ENCODE results near the gene SEC14L2. TPM values are rescaled to one million over a fixed set of nuclear protein-coding genes. Genes with fewer than 3 reads are reported as not detected.

Gene SEC14L2
- total and polyA plus RNA-seq, 4 donors: 6.5 to 110 (median 49.6) TPM

DNA sequence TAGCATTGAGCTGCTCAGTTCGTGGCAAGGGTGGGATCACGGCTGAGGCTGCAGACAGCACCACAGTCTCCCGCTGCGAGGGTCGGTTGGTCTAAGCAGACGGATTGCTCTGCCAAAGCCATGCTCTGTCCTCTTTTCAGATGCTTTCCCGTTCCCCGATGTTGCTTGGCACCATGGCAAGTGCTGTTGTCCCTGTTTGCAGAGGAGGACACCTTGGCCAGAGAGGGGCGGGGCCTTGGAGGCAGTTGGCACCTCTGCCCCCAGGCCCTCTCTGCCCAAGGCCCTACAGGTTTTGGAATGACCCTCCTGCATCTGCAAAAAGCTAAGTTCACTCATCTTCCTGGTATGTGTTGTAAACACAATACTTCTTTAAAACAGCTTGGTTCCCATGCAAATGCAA, 28.4 kb upstream of the SEC14L2 start:
- Histone ChIP-seq H3K36me3 (ENCODE audit: control insufficient read depth in 4 of 4, insufficient read depth in 3 of 4, low read depth in 1 of 4, low read length in 3 of 4) (no peaks in the 10 kb centered on the region), H3K9ac (ENCODE audit: low read depth in 1 of 2, low read length in 2 of 2) (no peak overlapping the region), H3K4me1 (ENCODE audit: control insufficient read depth in 4 of 4, insufficient read depth in 4 of 4, low read length in 3 of 4) (no peaks in the 10 kb centered on the region), H3K9me3 (ENCODE audit: control insufficient read depth in 4 of 4, low read length in 3 of 4) (no peaks in the 10 kb centered on the region), H3K27me3 (ENCODE audit: control insufficient read depth in 4 of 4, insufficient read depth in 4 of 4, low read length in 3 of 4) (no peaks in the 10 kb centered on the region), H3K4me3 (ENCODE audit: low read depth in 1 of 3, low read length in 3 of 3) (no peak overlapping the region), H3K27ac (ENCODE audit: low read depth in 1 of 2, low read length in 2 of 2) (no peak overlapping the region)
- no peak for DNase-seq (ENCODE audit: low spot score)
- WGBS: 82% methylated on average over 9 of the region's 9 CpGs
- TF ChIP-seq RAD21 (IDR thresholded peaks at IDR 0.05) (no peak), HNF4A (conservative IDR thresholded peaks at IDR 0.05) (no peak), ZBTB33 (IDR thresholded peaks at IDR 0.05) (no peak), NR2F2 (IDR thresholded peaks at IDR 0.05) (no peak), YY1 (IDR thresholded peaks at IDR 0.05) (no peak), EGR1 (IDR thresholded peaks at IDR 0.05; ENCODE audit: low read depth in 2 of 2) (no peak), HNF4G (IDR thresholded peaks at IDR 0.05) (no peak), GABPA (IDR thresholded peaks at IDR 0.05 in 1 of 2, conservative IDR thresholded peaks at IDR 0.05 in 1 of 2) (no peak), FOXA2 (IDR thresholded peaks at IDR 0.05) (no peak), TAF1 (conservative IDR thresholded peaks at IDR 0.05) (no peak), SP1 (IDR thresholded peaks at IDR 0.05) (no peak), FOXA1 (IDR thresholded peaks at IDR 0.05) (no peak), JUND (IDR thresholded peaks at IDR 0.05) (no peak)
- TF ChIP-seq, protein P1, sequence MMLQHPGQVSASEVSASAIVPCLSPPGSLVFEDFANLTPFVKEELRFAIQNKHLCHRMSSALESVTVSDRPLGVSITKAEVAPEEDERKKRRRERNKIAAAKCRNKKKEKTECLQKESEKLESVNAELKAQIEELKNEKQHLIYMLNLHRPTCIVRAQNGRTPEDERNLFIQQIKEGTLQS (IDR thresholded peaks at IDR 0.05): no peak
- TF ChIP-seq, protein P2, sequence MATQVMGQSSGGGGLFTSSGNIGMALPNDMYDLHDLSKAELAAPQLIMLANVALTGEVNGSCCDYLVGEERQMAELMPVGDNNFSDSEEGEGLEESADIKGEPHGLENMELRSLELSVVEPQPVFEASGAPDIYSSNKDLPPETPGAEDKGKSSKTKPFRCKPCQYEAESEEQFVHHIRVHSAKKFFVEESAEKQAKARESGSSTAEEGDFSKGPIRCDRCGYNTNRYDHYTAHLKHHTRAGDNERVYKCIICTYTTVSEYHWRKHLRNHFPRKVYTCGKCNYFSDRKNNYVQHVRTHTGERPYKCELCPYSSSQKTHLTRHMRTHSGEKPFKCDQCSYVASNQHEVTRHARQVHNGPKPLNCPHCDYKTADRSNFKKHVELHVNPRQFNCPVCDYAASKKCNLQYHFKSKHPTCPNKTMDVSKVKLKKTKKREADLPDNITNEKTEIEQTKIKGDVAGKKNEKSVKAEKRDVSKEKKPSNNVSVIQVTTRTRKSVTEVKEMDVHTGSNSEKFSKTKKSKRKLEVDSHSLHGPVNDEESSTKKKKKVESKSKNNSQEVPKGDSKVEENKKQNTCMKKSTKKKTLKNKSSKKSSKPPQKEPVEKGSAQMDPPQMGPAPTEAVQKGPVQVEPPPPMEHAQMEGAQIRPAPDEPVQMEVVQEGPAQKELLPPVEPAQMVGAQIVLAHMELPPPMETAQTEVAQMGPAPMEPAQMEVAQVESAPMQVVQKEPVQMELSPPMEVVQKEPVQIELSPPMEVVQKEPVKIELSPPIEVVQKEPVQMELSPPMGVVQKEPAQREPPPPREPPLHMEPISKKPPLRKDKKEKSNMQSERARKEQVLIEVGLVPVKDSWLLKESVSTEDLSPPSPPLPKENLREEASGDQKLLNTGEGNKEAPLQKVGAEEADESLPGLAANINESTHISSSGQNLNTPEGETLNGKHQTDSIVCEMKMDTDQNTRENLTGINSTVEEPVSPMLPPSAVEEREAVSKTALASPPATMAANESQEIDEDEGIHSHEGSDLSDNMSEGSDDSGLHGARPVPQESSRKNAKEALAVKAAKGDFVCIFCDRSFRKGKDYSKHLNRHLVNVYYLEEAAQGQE (IDR thresholded peaks at IDR 0.05): no peak

GRCh38 chr22:30370641-30371230, 26.1 kb upstream of the SEC14L2 start:
- H3K9me3 ChIP-seq (ENCODE audit: control insufficient read depth in 4 of 4, low read length in 3 of 4): no peaks in the 10 kb centered on the region
- no peak overlapping the region for H3K27ac ChIP-seq (ENCODE audit: low read depth in 1 of 2, low read length in 2 of 2)
- 95% methylated on average over 19 of the region's 19 CpGs for WGBS
- H3K4me3 ChIP-seq (ENCODE audit: low read depth in 1 of 3, low read length in 3 of 3): no peak overlapping the region
- no peak for DNase-seq (ENCODE audit: low spot score)
- no peak overlapping the region for H3K9ac ChIP-seq (ENCODE audit: low read depth in 1 of 2, low read length in 2 of 2)
- H3K36me3 ChIP-seq (ENCODE audit: control insufficient read depth in 4 of 4, insufficient read depth in 3 of 4, low read depth in 1 of 4, low read length in 3 of 4): no peaks in the 10 kb centered on the region
- no peaks in the 10 kb centered on the region for H3K4me1 ChIP-seq (ENCODE audit: control insufficient read depth in 4 of 4, insufficient read depth in 4 of 4, low read length in 3 of 4)
- H3K27me3 ChIP-seq (ENCODE audit: control insufficient read depth in 4 of 4, insufficient read depth in 4 of 4, low read length in 3 of 4): no peaks in the 10 kb centered on the region
- TF ChIP-seq YY1 (IDR thresholded peaks at IDR 0.05) (no peak), EGR1 (IDR thresholded peaks at IDR 0.05; ENCODE audit: low read depth in 2 of 2) (no peak), RAD21 (IDR thresholded peaks at IDR 0.05) (no peak), HNF4A (conservative IDR thresholded peaks at IDR 0.05) (no peak)
